Stomach (tissue), 9 donors: Measurements from ENCODE around the gene ZBTB45. TPM values are rescaled to one million over a fixed set of nuclear protein-coding genes. Genes with fewer than 3 reads are reported as not detected.

Experiments used
- DNase-seq, 2 donors: peaks; one replicate each; pipeline versions ENCODE4 v3.0.0 to v3.0.0-alpha.2; 2013 to 2019
- H3K27ac ChIP-seq, 5 donors: fragments of 200-600 bp in 4 of 5; sonication (generic) in 4 of 5; one replicate each; pipeline ENCODE4 v1.5.1; 2013 to 2019; ENCODE audit warnings: mild to moderate bottlenecking in 1 of 5, moderate library complexity in 1 of 5
- H3K27me3 ChIP-seq, 3 donors: fragments of 200-600 bp; sonication (generic); one replicate each; pipeline ENCODE4 v1.5.1; 2017 to 2019; ENCODE audit warnings: mixed run types in 1 of 3
- H3K36me3 ChIP-seq, 4 donors: fragments of 200-600 bp; sonication (generic); 1 replicate in 3 of 4; 2 replicates in 1 of 4; pipeline ENCODE4 v1.5.1; 2016 to 2019
- H3K4me1 ChIP-seq, 4 donors: fragments of 200-600 bp; sonication (generic); one replicate each; pipeline ENCODE4 v1.5.1; 2016 to 2019
- H3K4me3 ChIP-seq, 4 donors: fragments of 200-600 bp; sonication (generic) in 3 of 4; one replicate each; pipeline ENCODE4 v1.5.1; 2016 to 2019; ENCODE audit warnings: mild to moderate bottlenecking in 1 of 4
- H3K9me3 ChIP-seq, 4 donors: fragments of 200-600 bp; sonication (generic); one replicate each; pipeline ENCODE4 v1.5.1; 2016 to 2019
- EP300 ChIP-seq: sonication (generic); formaldehyde crosslinking; IDR thresholded peaks from one replicate; pipeline ENCODE4 v1.6.1; 2017; ENCODE audit warnings: antibody characterized with exemption
- POLR2A ChIP-seq, 4 donors: fragments of 450-650 bp; IDR thresholded peaks; one replicate each; pipeline ENCODE4 v1.6.1; 2016; ENCODE audit warnings: antibody characterized with exemption in 4 of 4, control low read depth in 2 of 4, mild to moderate bottlenecking in 1 of 4, moderate library complexity in 1 of 4
- POLR2AphosphoS5 ChIP-seq, 3 donors: sonication (generic); formaldehyde crosslinking; IDR thresholded peaks; one replicate each; pipeline ENCODE4 v1.6.1; 2016; ENCODE audit warnings: antibody characterized with exemption in 3 of 3
- WGBS, 5 donors: extraction: QIAGEN DNeasy Blood & Tissue Kit in 3 of 5; methylation state at CpG; one replicate each; pipeline versions ENCODE4 v1.1.5 to v1.1.7; 2013 to 2018; 5-methylcytosine and 5-hydroxymethylcytosine counted together
- intact Hi-C: fragments of 100-400 bp; cut with DNase I; formaldehyde crosslinking; loops from one replicate; pipeline ENCODE4 v1.15.1; 2023; ENCODE audit warnings: low total_unique reads
- polyA plus RNA-seq, 3 donors: library from polyadenylated mRNA; stranded (reverse); fragments of 200-250 nt; gene quantifications; one replicate each; pipeline ENCODE4 v1.2.3, GENCODE V29; 2013
- total RNA-seq, 5 donors: library from RNA; depleted of rRNA; stranded (reverse); fragments of >200 nt; gene quantifications; one replicate each; pipeline versions ENCODE4 v1.1.0 to v1.2.3, GENCODE V29; 2014 to 2016
- TF ChIP-seq, protein P1 (sequence below), 7 experiments: fragments of 450-650 bp in 4 of 7; fragments of 200-600 bp in 3 of 7; sonication (generic) in 3 of 7; IDR thresholded peaks; one replicate each; pipeline ENCODE4 v1.5.1; 2016 to 2019; ENCODE audit warnings: antibody characterized with exemption in 7 of 7, control low read depth in 2 of 7, mild to moderate bottlenecking in 1 of 7
- donor health status: healthy with polysubstance abuse.
- donor health status: Bipolar disorder and iron deficiency.
- donor health status: healthy.

ZBTB45 gene
- total and polyA plus RNA-seq, 8 donors, result 2.4 to 49.0 (median 8.2) TPM; not detected in 1

GRCh38 chr19:58480831-58481230 is 38.8 kb downstream of the ZBTB45 start:
- Histone ChIP-seq H3K27me3 (no peaks in the 10 kb centered on the region), H3K4me1 (peaks cover 10 to 18% (median 15%) of the 10 kb centered on the region in 4 donors), H3K27ac (no peak overlapping the region), H3K4me3 (no peak overlapping the region), H3K36me3 (peaks cover 7 to 47% (median 40%) of the 10 kb centered on the region in 4 donors), H3K9me3 (no peaks in the 10 kb centered on the region)
- WGBS, 5 donors, result 66 to 88% (median 80%) methylated on average over 2 of the region's 2 CpGs
- no peak for DNase-seq
- no peak for TF ChIP-seq POLR2A (IDR thresholded peaks at IDR 0.05)
- TF ChIP-seq, protein P1, sequence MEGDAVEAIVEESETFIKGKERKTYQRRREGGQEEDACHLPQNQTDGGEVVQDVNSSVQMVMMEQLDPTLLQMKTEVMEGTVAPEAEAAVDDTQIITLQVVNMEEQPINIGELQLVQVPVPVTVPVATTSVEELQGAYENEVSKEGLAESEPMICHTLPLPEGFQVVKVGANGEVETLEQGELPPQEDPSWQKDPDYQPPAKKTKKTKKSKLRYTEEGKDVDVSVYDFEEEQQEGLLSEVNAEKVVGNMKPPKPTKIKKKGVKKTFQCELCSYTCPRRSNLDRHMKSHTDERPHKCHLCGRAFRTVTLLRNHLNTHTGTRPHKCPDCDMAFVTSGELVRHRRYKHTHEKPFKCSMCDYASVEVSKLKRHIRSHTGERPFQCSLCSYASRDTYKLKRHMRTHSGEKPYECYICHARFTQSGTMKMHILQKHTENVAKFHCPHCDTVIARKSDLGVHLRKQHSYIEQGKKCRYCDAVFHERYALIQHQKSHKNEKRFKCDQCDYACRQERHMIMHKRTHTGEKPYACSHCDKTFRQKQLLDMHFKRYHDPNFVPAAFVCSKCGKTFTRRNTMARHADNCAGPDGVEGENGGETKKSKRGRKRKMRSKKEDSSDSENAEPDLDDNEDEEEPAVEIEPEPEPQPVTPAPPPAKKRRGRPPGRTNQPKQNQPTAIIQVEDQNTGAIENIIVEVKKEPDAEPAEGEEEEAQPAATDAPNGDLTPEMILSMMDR (IDR thresholded peaks at IDR 0.05), result no peak
- TF ChIP-seq EP300, result no peak
- TF ChIP-seq POLR2AphosphoS5 (IDR thresholded peaks at IDR 0.05), result no peak
- intact Hi-C loops, result no loop called here

GRCh38 chr19:58480481-58480830 is 39.2 kb downstream of the ZBTB45 start:
- Histone ChIP-seq H3K27ac (no peak overlapping the region), H3K9me3 (no peaks in the 10 kb centered on the region), H3K36me3 (peaks cover 7 to 47% (median 40%) of the 10 kb centered on the region in 4 donors), H3K4me1 (peaks cover 10 to 19% (median 16%) of the 10 kb centered on the region in 4 donors), H3K27me3 (no peaks in the 10 kb centered on the region), H3K4me3 (no peak overlapping the region)
- TF ChIP-seq, protein P1 (IDR thresholded peaks at IDR 0.05), result no peak
- TF ChIP-seq POLR2A (IDR thresholded peaks at IDR 0.05), result no peak
- TF ChIP-seq POLR2AphosphoS5 (IDR thresholded peaks at IDR 0.05), result no peak
- no peak for TF ChIP-seq EP300
- WGBS, 5 donors, result 91 to 97% (median 94%) methylated on average over 13 to 20 of the region's 20 CpGs
- no peak for DNase-seq
- intact Hi-C loops, result no loop called here

GRCh38 chr19:58479736-58480480 is 39.7 kb downstream of the ZBTB45 start:
- 85 to 95% (median 90%) methylated on average over 18 to 28 of the region's 28 CpGs for WGBS, 5 donors
- TF ChIP-seq POLR2AphosphoS5 (IDR thresholded peaks at IDR 0.05) (no peak), POLR2A (IDR thresholded peaks at IDR 0.05) (no peak), EP300 (no peak)
- TF ChIP-seq, protein P1 (IDR thresholded peaks at IDR 0.05), result no peak
- peaks cover 7 to 47% (median 40%) of the 10 kb centered on the region in 4 donors for H3K36me3 ChIP-seq
- H3K4me3 ChIP-seq, result no peak overlapping the region
- peaks cover 15 to 24% (median 22%) of the 10 kb centered on the region in 4 donors for H3K4me1 ChIP-seq
- no peaks in the 10 kb centered on the region for H3K27me3 ChIP-seq
- H3K27ac ChIP-seq, result no peak overlapping the region
- no peaks in the 10 kb centered on the region for H3K9me3 ChIP-seq
- intact Hi-C loops, result no loop called here
- DNase-seq, result no peak

DNA sequence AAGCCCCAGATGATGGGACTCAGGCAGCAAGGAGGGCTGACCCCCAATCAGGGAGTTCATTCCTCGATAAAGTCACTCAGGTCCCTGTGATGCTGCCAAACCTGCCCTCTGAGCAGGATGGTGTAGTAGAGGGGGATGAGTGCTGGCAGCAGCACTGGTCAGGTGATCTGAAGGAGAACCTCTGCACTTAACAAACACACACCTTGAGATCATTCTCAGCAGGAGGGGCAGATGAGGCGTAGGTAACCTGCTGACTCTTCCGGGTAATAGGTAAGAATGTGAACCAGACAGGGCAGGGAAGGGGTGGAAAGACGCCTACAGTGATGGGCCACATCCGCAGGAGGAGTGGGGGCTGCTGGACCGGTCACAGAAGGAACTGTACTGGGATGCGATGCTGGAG is 40.3 kb downstream of the ZBTB45 start:
- no peak for DNase-seq
- TF ChIP-seq POLR2AphosphoS5 (IDR thresholded peaks at IDR 0.05), result no peak
- TF ChIP-seq, protein P1 (IDR thresholded peaks at IDR 0.05), result no peak
- no peak for TF ChIP-seq EP300
- TF ChIP-seq POLR2A (IDR thresholded peaks at IDR 0.05), result no peak
- peaks cover 18 to 30% (median 25%) of the 10 kb centered on the region in 4 donors for H3K4me1 ChIP-seq
- no peak overlapping the region for H3K27ac ChIP-seq
- no peaks in the 10 kb centered on the region for H3K27me3 ChIP-seq
- WGBS, 5 donors, result 84 to 88% (median 87%) methylated on average over 7 of the region's 7 CpGs
- no peak overlapping the region for H3K4me3 ChIP-seq
- intact Hi-C loops, result no loop called here
- peaks cover 7 to 47% (median 40%) of the 10 kb centered on the region in 4 donors for H3K36me3 ChIP-seq
- H3K9me3 ChIP-seq, result no peaks in the 10 kb centered on the region
